ENCODE data around the gene CNTFR.

GRCh38 chr9:34558919-34559623, 30.5 kb downstream of the CNTFR start:
- TF ChIP-seq CTCF (conservative IDR thresholded peaks at IDR 0.05; ENCODE audit: low read depth in 2 of 2): no peak
- no peak for TF ChIP-seq POLR2AphosphoS5 (IDR thresholded peaks at IDR 0.05; ENCODE audit: low read depth)
- no peak for TF ChIP-seq EZH2phosphoT487 (IDR thresholded peaks at IDR 0.05; ENCODE audit: unreplicated experiment)
- TF ChIP-seq EZH2 (IDR thresholded peaks at IDR 0.05; ENCODE audit: low read depth, unreplicated experiment): no peak
- TF ChIP-seq, protein P1, sequence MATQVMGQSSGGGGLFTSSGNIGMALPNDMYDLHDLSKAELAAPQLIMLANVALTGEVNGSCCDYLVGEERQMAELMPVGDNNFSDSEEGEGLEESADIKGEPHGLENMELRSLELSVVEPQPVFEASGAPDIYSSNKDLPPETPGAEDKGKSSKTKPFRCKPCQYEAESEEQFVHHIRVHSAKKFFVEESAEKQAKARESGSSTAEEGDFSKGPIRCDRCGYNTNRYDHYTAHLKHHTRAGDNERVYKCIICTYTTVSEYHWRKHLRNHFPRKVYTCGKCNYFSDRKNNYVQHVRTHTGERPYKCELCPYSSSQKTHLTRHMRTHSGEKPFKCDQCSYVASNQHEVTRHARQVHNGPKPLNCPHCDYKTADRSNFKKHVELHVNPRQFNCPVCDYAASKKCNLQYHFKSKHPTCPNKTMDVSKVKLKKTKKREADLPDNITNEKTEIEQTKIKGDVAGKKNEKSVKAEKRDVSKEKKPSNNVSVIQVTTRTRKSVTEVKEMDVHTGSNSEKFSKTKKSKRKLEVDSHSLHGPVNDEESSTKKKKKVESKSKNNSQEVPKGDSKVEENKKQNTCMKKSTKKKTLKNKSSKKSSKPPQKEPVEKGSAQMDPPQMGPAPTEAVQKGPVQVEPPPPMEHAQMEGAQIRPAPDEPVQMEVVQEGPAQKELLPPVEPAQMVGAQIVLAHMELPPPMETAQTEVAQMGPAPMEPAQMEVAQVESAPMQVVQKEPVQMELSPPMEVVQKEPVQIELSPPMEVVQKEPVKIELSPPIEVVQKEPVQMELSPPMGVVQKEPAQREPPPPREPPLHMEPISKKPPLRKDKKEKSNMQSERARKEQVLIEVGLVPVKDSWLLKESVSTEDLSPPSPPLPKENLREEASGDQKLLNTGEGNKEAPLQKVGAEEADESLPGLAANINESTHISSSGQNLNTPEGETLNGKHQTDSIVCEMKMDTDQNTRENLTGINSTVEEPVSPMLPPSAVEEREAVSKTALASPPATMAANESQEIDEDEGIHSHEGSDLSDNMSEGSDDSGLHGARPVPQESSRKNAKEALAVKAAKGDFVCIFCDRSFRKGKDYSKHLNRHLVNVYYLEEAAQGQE (IDR thresholded peaks at IDR 0.05; ENCODE audit: unreplicated experiment): no peak
- no peak for TF ChIP-seq ETS1 (IDR thresholded peaks at IDR 0.05)
- no peak for TF ChIP-seq JUNB (IDR thresholded peaks at IDR 0.05; ENCODE audit: unreplicated experiment)
- no peak for TF ChIP-seq STAT1 (IDR thresholded peaks at IDR 0.05; ENCODE audit: unreplicated experiment)
- TF ChIP-seq CREB1 (CRISPR knock-in tag; IDR thresholded peaks at IDR 0.05; ENCODE audit: low read depth): no peak
- TF ChIP-seq ZNF114 (CRISPR knock-in tag; IDR thresholded peaks at IDR 0.05): no peak
- TF ChIP-seq NANOG (IDR thresholded peaks at IDR 0.05; ENCODE audit: borderline replicate concordance): no peak
- TF ChIP-seq, protein P2, sequence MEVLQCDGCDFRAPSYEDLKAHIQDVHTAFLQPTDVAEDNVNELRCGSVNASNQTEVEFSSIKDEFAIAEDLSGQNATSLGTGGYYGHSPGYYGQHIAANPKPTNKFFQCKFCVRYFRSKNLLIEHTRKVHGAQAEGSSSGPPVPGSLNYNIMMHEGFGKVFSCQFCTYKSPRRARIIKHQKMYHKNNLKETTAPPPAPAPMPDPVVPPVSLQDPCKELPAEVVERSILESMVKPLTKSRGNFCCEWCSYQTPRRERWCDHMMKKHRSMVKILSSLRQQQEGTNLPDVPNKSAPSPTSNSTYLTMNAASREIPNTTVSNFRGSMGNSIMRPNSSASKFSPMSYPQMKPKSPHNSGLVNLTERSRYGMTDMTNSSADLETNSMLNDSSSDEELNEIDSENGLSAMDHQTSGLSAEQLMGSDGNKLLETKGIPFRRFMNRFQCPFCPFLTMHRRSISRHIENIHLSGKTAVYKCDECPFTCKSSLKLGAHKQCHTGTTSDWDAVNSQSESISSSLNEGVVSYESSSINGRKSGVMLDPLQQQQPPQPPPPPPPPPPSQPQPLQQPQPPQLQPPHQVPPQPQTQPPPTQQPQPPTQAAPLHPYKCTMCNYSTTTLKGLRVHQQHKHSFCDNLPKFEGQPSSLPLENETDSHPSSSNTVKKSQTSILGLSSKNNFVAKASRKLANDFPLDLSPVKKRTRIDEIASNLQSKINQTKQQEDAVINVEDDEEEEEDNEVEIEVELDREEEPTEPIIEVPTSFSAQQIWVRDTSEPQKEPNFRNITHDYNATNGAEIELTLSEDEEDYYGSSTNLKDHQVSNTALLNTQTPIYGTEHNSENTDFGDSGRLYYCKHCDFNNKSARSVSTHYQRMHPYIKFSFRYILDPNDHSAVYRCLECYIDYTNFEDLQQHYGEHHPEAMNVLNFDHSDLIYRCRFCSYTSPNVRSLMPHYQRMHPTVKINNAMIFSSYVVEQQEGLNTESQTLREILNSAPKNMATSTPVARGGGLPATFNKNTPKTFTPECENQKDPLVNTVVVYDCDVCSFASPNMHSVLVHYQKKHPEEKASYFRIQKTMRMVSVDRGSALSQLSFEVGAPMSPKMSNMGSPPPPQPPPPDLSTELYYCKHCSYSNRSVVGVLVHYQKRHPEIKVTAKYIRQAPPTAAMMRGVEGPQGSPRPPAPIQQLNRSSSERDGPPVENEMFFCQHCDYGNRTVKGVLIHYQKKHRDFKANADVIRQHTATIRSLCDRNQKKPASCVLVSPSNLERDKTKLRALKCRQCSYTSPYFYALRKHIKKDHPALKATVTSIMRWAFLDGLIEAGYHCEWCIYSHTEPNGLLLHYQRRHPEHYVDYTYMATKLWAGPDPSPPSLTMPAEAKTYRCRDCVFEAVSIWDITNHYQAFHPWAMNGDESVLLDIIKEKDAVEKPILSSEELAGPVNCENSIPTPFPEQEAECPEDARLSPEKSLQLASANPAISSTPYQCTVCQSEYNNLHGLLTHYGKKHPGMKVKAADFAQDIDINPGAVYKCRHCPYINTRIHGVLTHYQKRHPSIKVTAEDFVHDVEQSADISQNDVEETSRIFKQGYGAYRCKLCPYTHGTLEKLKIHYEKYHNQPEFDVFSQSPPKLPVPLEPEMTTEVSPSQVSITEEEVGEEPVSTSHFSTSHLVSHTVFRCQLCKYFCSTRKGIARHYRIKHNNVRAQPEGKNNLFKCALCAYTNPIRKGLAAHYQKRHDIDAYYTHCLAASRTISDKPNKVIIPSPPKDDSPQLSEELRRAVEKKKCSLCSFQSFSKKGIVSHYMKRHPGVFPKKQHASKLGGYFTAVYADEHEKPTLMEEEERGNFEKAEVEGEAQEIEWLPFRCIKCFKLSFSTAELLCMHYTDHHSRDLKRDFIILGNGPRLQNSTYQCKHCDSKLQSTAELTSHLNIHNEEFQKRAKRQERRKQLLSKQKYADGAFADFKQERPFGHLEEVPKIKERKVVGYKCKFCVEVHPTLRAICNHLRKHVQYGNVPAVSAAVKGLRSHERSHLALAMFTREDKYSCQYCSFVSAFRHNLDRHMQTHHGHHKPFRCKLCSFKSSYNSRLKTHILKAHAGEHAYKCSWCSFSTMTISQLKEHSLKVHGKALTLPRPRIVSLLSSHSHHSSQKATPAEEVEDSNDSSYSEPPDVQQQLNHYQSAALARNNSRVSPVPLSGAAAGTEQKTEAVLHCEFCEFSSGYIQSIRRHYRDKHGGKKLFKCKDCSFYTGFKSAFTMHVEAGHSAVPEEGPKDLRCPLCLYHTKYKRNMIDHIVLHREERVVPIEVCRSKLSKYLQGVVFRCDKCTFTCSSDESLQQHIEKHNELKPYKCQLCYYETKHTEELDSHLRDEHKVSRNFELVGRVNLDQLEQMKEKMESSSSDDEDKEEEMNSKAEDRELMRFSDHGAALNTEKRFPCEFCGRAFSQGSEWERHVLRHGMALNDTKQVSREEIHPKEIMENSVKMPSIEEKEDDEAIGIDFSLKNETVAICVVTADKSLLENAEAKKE (CRISPR knock-in tag; IDR thresholded peaks at IDR 0.05): no peak

Measured in GM23338 (cell line).